CD4-positive, alpha-beta T cell treated with Interleukin-6 at 100 ng/mL for 8 hours (primary cell): ENCODE measurements around the gene TRMT61A.
A peak's percentile ranks its signal among the peaks of the same experiment; 100 is the strongest.

Source experiments
- DNase-seq: peaks from one replicate; pipeline ENCODE4 v3.0.0-alpha.2; 2020; ENCODE audit warnings: mixed read lengths, low spot score

The TRMT61A gene

DNA sequence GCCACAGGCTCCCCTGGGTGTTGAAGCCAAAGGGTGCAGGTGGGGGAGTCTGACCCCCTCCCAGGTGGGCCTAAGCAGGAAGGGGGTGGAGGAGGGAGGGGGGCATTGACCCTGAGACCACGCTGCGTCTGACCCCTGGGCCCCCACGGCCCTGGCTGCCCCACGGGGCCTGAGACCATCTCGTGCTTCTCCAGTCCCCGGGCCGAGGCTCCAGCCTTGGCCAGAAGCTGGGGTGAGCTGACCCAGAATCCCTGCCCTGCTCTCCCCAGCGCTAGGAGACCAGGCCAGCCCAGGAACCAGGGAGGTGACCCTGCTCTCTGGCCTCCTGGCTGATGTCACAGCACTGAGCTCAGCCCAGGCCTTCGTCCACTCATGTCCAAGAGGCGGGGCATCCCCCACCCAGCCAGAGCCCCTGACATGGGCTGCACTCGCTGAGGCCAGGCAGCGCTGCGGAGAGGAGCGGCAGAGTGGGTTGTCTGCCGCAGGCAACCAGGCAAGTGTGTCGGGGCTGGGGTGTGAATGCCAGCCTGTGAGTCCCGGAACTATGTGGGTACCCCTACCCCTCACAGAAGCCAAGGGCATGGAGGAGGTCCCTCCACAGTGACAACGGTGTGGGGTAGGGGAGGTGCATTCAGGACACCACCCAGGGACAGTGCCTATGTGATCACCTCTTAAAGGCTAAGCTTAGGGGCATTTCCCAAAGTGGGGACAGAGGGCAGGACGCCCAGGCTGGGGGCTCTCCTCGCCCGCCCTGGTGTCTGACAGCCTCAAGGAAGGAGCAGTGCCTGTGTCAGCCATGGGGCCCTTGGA is 6.3 kb downstream of the TRMT61A start:
- no peak for DNase-seq

GRCh38 chr14:103535891-103536565 is 7.0 kb downstream of the TRMT61A start:
- no peak for DNase-seq

GRCh38 chr14:103536693-103537092 is 7.7 kb downstream of the TRMT61A start:
- DNase-seq: no peak

DNA sequence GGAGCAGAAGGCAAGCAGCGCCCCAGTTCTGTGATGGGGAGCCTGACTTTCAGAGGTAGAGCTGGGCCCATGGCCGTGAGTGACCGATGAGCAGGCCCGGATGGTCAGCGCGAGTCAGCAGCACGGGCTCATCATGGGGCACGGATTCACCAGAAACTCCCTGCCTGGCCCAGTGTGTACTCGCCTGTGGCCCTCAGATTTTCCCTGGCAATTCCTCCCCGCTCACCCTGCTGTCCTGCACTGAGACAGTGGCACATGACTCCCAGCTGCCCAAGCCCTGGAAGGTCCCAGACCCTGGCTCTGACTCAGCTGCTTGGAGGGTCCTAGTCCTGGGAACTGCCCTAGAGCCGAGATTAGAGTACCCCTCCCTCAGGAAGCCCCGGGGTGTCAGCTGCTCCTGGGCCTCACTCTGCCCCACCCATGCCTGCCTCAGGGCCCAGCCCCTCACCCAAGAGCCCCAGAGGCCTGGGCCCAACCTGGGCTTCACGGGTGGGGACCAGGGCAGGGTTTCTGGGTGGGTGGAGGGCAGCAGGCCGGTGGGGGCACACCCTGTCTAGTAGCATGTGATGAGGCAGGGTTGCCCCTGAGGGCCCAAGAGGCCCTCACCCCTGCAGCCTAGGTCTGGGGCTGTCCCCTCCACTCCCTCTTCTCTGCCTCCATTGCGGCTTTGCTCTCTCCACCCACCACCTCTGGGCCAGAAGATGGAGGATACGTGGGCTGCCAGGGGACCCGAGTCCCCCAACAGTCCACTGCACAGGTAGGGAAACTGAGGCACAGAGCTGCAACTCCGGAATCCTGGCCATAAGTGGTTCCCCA is 8.4 kb downstream of the TRMT61A start:
- DNase-seq: no peak

DNA sequence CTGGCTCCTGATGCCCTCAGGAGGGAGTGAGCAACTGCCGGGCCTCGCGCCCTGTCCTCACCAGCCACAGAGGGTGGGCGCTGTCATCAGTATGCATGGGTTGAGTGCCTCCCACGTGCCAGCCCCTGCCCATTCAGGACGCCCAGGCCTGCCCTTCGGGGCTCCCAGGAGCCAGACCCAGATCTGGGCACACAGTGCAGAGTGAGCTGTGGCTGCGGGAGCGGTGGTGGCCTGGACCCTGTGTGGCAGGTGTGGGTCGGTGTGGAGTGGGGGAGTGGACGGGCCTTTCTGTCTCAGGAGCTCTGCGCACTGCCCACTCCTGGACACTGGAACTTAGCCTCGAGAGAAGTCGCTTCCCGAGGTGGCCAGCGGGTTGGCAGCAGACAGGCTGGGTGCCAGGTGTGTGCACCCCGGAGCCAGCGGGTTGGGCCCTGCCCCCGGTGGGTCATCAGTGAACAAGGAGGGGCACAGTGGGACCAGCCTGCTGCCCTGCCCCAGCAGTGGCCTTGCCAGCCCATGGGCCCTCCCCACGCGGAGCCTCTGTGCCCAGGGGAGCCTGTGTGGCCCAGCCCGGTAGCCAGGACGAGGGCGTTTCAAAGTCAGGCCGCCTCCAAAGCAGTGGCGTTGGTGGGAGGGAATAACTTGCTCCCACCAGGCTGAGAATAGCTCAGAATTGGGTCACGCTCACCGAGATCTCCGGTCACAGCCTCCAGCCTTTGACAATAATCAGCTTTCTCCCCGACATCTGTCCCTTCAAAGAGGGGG is 9.5 kb downstream of the TRMT61A start:
- DNase-seq: no peak

- DNase-seq: no peak
These were observed 10.2 kb downstream of the TRMT61A start for GRCh38 chr14:103539056-103539825.

GRCh38 chr14:103540821-103541708 is 12.1 kb downstream of the TRMT61A start:
- no peak for DNase-seq

DNA sequence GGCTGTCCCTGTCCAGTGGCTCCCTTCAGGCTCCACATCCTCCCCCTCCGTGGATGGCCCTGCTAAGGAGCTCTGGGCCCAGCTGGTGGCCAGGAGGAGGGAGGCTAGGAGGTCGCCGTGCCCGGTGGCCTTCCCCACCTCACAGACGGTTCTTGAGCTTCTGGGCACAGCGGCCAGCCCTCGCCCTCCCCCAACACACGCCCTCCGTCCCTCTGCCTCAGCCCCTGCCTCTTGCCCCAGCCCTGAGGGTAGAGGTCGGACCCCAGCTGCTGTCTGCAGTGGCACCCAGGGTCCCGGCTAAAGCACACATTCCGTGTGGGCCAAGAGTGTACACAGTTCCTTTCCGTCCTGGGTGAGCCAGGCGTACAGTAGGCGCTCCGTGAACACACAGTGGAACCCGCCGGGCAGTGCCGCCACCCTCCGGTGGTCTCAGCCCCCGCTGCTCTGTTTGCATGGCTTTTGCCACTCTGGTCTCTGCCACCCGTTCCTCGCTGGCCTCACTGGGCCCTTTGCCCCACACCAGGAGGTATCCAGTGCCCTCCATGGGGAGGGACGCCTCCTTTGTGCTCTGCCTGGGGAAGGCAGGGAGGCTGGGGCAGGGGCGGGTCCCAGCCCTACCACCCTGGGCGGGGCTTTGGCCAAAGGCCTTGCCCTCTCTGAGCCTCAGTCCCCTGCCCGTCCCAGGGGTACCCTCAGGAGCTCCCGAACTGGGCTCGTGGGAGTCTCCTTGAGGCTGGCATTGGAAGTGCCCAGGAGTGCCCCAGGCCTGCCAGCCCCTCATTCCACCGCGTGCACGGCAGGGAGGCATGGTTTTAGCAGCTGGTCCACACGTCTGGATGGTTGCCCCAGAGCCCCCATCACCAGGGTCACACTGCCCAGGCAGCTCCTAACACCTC is 13.0 kb downstream of the TRMT61A start:
- DNase-seq: no peak

GRCh38 chr14:103542605-103543088 is 13.7 kb downstream of the TRMT61A start:
- no peak for DNase-seq

DNA sequence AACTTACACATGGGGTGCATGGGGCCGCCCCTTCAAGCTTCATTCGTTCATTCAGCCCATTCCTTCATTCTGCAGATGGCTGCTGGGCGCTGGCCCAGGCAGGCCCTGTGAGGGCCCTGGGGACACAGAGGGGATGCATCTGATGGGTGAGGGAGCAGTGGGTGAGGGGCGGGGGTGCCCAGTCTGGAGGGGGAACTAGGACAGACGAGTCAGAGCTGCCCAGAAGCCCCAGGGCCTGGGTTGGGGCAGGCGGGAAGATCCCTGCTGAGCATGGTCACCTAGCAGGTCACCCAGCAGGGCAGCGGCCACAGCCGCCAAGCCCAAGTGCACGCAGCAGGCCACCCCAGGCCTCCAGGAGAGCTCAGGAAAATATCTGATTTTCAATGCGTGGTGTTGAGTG is 14.1 kb downstream of the TRMT61A start:
- DNase-seq: no peak

DNA sequence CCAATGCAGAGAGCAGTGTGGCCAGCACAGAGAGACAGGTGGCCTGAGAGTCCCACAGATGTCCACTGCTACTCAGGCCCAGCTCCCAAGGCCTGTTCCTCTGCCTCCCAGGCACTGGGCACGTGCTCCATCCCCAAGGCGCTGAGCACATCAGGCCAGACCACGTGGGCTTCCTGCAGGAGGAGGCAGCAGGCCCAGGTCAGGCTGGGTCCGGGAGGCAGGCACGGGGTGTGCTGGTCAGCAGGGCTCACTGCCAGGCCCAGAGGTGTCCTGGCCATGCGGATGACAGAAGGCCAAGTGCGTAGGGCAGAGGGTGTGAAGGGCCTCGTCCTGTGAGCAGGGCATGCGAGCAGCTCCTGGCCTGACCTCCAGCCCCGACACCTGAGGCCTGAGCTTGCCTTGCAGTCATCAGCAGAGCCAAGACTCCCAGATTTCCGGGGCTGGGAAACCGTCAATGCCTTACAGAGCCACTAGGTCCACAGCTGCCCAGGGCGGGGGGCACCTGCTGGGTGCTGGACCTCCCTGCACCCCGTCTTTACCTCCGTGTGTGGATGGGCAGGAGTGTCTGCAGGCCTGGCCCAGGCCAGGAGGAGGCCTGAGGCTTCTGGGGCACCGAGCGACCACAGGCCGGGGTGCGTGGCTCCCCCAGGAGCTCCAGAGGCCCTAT is 14.9 kb downstream of the TRMT61A start:
- no peak for DNase-seq

DNA sequence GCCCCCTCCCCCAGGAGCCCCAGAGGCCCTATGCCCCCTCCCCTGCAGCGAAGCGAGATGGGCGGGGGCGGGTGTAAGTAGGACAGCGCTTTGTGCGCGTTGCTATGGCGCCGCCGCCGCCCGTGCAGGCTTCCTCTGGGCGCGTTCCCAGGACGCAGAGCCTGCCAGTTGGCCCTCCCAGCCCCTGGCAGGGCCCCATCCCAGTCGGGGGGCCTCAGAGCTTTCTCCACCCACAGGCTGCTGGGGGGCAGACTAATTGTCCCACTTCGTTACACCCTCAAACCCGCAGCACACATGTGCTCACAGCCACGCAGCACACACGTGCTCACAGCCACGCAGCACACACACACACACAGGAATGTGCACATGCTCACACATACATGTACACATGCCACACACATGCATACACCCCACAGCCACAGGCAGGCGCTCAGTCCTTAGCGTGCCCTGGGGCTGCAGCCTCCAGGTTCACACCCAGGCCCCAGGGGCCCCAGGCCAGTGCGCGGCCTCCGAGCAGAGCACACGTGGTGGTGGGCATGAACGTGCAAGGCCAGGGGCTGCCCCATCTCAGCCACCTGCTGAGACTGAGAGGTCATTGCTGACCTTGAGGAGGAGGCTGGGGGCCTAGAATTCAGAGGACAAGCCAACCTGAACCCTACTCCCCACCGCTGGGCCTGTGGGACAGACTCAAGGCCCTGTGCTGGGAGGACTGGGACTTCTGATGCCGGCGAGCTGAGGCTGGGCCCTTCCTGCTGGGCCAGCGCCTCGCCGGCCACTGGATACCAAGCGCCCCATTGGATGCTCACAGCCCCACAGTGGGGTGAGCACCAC is 15.6 kb downstream of the TRMT61A start:
- DNase-seq: no peak

DNA sequence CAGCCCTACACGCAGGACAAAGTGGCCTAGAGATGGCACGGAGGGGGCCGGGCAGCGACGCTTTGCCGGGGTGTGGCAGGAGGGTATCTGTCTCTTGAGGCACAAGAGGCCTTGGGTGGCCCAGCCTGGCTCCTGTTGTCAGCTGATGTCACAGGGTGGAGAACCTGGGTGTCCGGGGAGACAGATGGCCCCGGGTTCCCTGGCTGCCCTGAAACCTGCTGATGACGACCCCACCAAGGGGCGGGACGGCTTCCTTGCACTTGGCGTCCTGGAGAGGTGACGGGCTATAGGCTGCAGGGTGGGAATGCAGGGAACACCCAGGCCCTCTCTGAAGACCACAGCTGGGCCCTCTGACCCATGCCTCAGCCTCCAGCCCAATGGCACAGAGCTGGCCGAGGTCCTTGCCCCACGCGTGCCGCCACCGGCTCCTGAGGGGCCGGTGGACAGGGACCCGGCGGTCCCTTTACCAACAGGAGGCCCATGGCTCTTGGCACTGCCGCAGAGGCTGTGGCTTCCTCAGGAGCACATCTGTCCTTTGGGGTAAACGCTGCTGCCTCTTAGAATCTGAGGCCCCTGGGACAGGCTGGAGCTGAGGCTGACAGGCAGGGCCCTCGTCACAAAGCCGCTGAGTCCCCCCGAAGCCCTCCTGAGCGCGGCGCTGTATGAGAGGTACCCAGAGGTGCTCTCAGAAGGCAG is 16.4 kb downstream of the TRMT61A start:
- DNase-seq: no peak

GRCh38 chr14:103545915-103546651 is 17.1 kb downstream of the TRMT61A start:
- no peak for DNase-seq

DNA sequence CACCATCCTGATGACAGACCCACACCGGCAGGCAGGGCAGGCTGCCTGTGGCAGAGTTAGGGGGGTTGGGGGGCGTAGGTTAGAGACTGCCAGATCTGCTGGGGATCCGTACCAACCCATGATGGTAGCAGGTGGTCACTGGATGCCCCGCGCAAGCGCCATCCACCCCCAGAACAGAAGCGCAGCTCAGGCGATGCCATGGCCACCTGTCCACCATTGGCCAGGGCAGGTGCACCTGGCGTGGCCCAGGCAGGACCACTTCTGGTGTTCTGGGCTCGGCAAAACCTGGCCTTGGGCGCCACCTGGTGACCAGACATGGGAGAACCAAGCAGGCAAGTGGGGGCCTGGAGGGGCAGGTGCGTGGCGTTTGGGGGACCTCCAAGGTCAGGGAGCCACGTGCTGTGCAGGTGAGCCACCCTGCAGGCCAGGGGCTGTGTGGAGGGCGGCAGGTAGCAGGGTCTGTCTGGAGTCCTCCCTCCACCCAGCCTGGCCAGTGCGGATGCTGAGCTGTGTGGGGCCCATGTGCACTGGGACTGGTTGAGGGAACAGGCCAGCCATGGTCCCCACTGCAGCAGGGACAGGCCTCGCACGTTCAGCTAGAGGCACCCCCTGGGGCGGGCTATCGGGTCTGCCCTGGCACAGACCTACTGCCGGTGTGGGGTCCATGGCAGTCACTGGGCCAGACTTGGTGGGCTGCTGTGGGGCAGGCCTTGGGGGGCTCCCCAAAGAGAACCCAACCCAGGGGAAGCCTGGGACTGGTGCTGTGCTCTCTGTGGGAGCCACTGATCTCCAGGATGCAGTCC is 17.9 kb downstream of the TRMT61A start:
- DNase-seq: peak; percentile 70
